ENCODE data around the gene FGB.

DNA sequence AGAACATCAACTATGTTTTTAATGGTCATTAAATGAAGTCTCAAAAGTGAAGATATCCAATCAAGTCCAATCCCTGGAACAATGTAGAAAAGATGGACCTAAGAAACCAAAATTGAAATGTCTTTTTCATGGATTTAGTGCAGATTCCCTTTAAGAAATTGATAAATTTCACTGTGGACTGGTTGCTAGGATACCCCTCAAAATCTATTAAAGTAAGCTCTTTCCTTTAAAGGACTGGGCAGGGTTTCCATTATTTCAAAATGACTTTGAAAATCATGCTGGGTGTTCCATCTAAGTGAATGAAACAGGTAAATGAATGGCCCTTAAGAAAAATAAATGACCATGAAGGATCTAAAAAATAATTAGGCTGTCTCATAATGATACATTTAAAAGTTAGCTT lies 41.2 kb upstream of the FGB start:
- TF ChIP-seq, protein P1, sequence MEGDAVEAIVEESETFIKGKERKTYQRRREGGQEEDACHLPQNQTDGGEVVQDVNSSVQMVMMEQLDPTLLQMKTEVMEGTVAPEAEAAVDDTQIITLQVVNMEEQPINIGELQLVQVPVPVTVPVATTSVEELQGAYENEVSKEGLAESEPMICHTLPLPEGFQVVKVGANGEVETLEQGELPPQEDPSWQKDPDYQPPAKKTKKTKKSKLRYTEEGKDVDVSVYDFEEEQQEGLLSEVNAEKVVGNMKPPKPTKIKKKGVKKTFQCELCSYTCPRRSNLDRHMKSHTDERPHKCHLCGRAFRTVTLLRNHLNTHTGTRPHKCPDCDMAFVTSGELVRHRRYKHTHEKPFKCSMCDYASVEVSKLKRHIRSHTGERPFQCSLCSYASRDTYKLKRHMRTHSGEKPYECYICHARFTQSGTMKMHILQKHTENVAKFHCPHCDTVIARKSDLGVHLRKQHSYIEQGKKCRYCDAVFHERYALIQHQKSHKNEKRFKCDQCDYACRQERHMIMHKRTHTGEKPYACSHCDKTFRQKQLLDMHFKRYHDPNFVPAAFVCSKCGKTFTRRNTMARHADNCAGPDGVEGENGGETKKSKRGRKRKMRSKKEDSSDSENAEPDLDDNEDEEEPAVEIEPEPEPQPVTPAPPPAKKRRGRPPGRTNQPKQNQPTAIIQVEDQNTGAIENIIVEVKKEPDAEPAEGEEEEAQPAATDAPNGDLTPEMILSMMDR (IDR thresholded peaks at IDR 0.05), result no peak
- TF ChIP-seq POLR2A (IDR thresholded peaks at IDR 0.05), result no peak
